Spleen (tissue), 11 donors: Measurements from ENCODE around the gene STYXL1. TPM values are rescaled to one million over a fixed set of nuclear protein-coding genes. Genes with fewer than 3 reads are reported as not detected.
"Not testable (repeated sequence)": the region's sequence is repeated elsewhere in the genome, so short reads cannot be mapped to it uniquely, and the experiment has no call there.

Source experiments
- DNase-seq: peaks from one replicate; pipeline ENCODE4 v3.0.0-alpha.2; 2020
- H3K27ac ChIP-seq, 8 donors: fragments of 200-600 bp; sonication (generic) in 7 of 8; 1 replicate in 4 of 8; 2 replicates in 4 of 8; pipeline versions ENCODE4 v1.5.0 to v1.8.0; 2016 to 2021; ENCODE audit warnings: inconsistent platforms in 4 of 8, mild to moderate bottlenecking in 4 of 8, moderate library complexity in 1 of 8
- H3K27me3 ChIP-seq, 7 donors: fragments of 200-600 bp; sonication (generic) in 6 of 7; replicated peaks in 1 of 7; 1 replicate in 4 of 7; 2 replicates in 3 of 7; pipeline versions ENCODE4 v1.5.0 to v1.8.0; 2016 to 2021; ENCODE audit warnings: inconsistent platforms in 3 of 7, mild to moderate bottlenecking in 1 of 7
- H3K36me3 ChIP-seq, 6 donors: fragments of 200-600 bp; sonication (generic) in 5 of 6; 1 replicate in 4 of 6; 2 replicates in 2 of 6; pipeline versions ENCODE4 v1.5.0 to v1.8.0; 2016 to 2021; ENCODE audit warnings: inconsistent platforms in 2 of 6
- H3K4me1 ChIP-seq, 6 donors: fragments of 200-600 bp; sonication (generic) in 5 of 6; 1 replicate in 3 of 6; 2 replicates in 3 of 6; pipeline versions ENCODE4 v1.5.0 to v1.8.0; 2016 to 2021; ENCODE audit warnings: inconsistent platforms in 3 of 6
- H3K4me3 ChIP-seq, 8 donors: fragments of 200-600 bp; sonication (generic) in 7 of 8; 1 replicate in 4 of 8; 2 replicates in 4 of 8; pipeline versions ENCODE4 v1.5.0 to v1.8.0; 2016 to 2021; ENCODE audit warnings: inconsistent platforms in 4 of 8, mild to moderate bottlenecking in 4 of 8, moderate library complexity in 2 of 8
- H3K9me3 ChIP-seq, 8 donors: fragments of 200-600 bp; sonication (generic) in 7 of 8; 1 replicate in 4 of 8; 2 replicates in 4 of 8; pipeline versions ENCODE4 v1.5.0 to v1.8.0; 2016 to 2021; ENCODE audit warnings: inconsistent platforms in 4 of 8
- CTCF ChIP-seq, 11 experiments: fragments of 200-600 bp in 7 of 11; fragments of 450-650 bp in 4 of 11; sonication (generic) in 4 of 11; IDR thresholded peaks in 8 of 11; conservative IDR thresholded peaks in 3 of 11; 1 replicate in 7 of 11; 2 replicates in 4 of 11; pipeline versions ENCODE4 v1.4.0 to v1.8.0; 2016 to 2021; ENCODE audit warnings: antibody characterized with exemption in 11 of 11, inconsistent platforms in 4 of 11, mild to moderate bottlenecking in 1 of 11
- POLR2A ChIP-seq, 3 donors: fragments of 450-650 bp; IDR thresholded peaks; one replicate each; pipeline ENCODE4 v1.5.1; 2017; ENCODE audit warnings: antibody characterized with exemption in 3 of 3, mild to moderate bottlenecking in 1 of 3
- POLR2AphosphoS5 ChIP-seq, 3 donors: sonication (generic); formaldehyde crosslinking; IDR thresholded peaks; one replicate each; pipeline ENCODE4 v1.5.1; 2017; ENCODE audit warnings: antibody characterized with exemption in 3 of 3
- WGBS, 5 donors: extraction: QIAGEN DNeasy Blood & Tissue Kit in 3 of 5; methylation state at CpG; one replicate each; pipeline versions ENCODE4 v1.1.5 to v1.1.7; 2013 to 2018; 5-methylcytosine and 5-hydroxymethylcytosine counted together
- intact Hi-C: fragments of 100-400 bp; cut with DNase I; formaldehyde crosslinking; loops from one replicate; pipeline ENCODE4 v1.15.0; 2023; ENCODE audit warnings: low total_unique reads
- polyA plus RNA-seq, 3 donors: library from polyadenylated mRNA; stranded (reverse); fragments of 200-250 nt; gene quantifications; one replicate each; pipeline ENCODE4 v1.2.1, GENCODE V29; 2013
- total RNA-seq, 7 donors: library from RNA; depleted of rRNA in 3 of 7; stranded (reverse); fragments of >200 nt in 3 of 7; fragmentation: NEBNext Ultra II Directional in 4 of 7; extraction: Animal tissue kit (Norgen Biotek cat#: 25700) in 4 of 7; gene quantifications; one replicate each; pipeline versions ENCODE4 v1.1.0 to v1.2.1, GENCODE V29; 2016 to 2021
- donor health status: healthy with polysubstance abuse.
- donor health status: DM: no; HTN: no; CAD: no; lungs with moderate emphysema.
- donor health status: DM: no; HTN: no; CAD: no.
- donor health status: Bipolar disorder and iron deficiency.
- donor health status: healthy.
- donor health status: DM: no; HTN: no; CAD: no.
- donor health status: DM: yes; HTN: yes; CAD: no.

The STYXL1 gene
- total and polyA plus RNA-seq, 10 donors = 18.3 to 60.4 (median 34.4) TPM

- Histone ChIP-seq H3K27ac (no peak overlapping the region), H3K9me3 (no peaks in the 10 kb centered on the region), H3K27me3 (no peaks in the 10 kb centered on the region), H3K4me3 (no peak overlapping the region), H3K4me1 (no peaks in the 10 kb centered on the region), H3K36me3 (no peaks in the 10 kb centered on the region)
- TF ChIP-seq POLR2A (IDR thresholded peaks at IDR 0.05) (no peak), CTCF (IDR thresholded peaks at IDR 0.05 in 8 of 11, conservative IDR thresholded peaks at IDR 0.05 in 3 of 11) (no peak), POLR2AphosphoS5 (IDR thresholded peaks at IDR 0.05) (no peak)
- WGBS, 5 donors = 78 to 84% (median 83%) methylated on average over 10 of the region's 10 CpGs
- intact Hi-C loops = no loop called here
- no peak for DNase-seq
These were observed 42.2 kb upstream of the STYXL1 start for GRCh38 chr7:76089865-76090475.

- DNase-seq, H3K4me3 ChIP-seq, H3K27ac ChIP-seq, H3K36me3 ChIP-seq, H3K27me3 ChIP-seq, H3K9me3 ChIP-seq, intact Hi-C loops, H3K4me1 ChIP-seq: not testable (repeated sequence)
- 59 to 73% (median 67%) methylated on average over 5 of the region's 5 CpGs for WGBS, 5 donors
These were observed 39.6 kb upstream of the STYXL1 start for GRCh38 chr7:76087362-76087791.

- intact Hi-C loops = no loop called here
- H3K4me3 ChIP-seq = no peak overlapping the region
- no peaks in the 10 kb centered on the region for H3K27me3 ChIP-seq
- H3K36me3 ChIP-seq = no peaks in the 10 kb centered on the region
- TF ChIP-seq POLR2A (IDR thresholded peaks at IDR 0.05) (no peak), POLR2AphosphoS5 (IDR thresholded peaks at IDR 0.05) (no peak), CTCF (IDR thresholded peaks at IDR 0.05 in 8 of 11, conservative IDR thresholded peaks at IDR 0.05 in 3 of 11) (no peak)
- 85 to 96% (median 87%) methylated on average over 4 of the region's 4 CpGs for WGBS, 5 donors
- DNase-seq = no peak
- no peaks in the 10 kb centered on the region for H3K4me1 ChIP-seq
- no peak overlapping the region for H3K27ac ChIP-seq
- H3K9me3 ChIP-seq = no peaks in the 10 kb centered on the region
These were observed 38.3 kb upstream of the STYXL1 start for GRCh38 chr7:76086070-76086469.

- H3K4me3 ChIP-seq, intact Hi-C loops, H3K4me1 ChIP-seq, H3K9me3 ChIP-seq, H3K36me3 ChIP-seq, DNase-seq, H3K27me3 ChIP-seq, H3K27ac ChIP-seq: not testable (repeated sequence)
- WGBS, 5 donors = 84 to 95% (median 90%) methylated on average over 2 of the region's 2 CpGs
These were observed 36.3 kb upstream of the STYXL1 start for GRCh38 chr7:76084115-76084514.

- TF ChIP-seq CTCF (IDR thresholded peaks at IDR 0.05 in 8 of 11, conservative IDR thresholded peaks at IDR 0.05 in 3 of 11) = no peak
- no peaks in the 10 kb centered on the region for H3K4me1 ChIP-seq
- H3K27ac ChIP-seq = no peak overlapping the region
- H3K9me3 ChIP-seq = peaks cover 0 to 5% (median 2%) of the 10 kb centered on the region in 8 donors
- H3K27me3 ChIP-seq = no peaks in the 10 kb centered on the region
- no peak for DNase-seq
- H3K4me3 ChIP-seq = no peak overlapping the region
- WGBS, 5 donors = 76 to 93% (median 82%) methylated on average over 5 of the region's 5 CpGs
- intact Hi-C loops = no loop called here
- no peaks in the 10 kb centered on the region for H3K36me3 ChIP-seq
These were observed 32.4 kb upstream of the STYXL1 start for GRCh38 chr7:76080204-76080603.
